ENCODE measurements around the gene RNF217. TPM values are rescaled to one million over a fixed set of nuclear protein-coding genes. Genes with fewer than 3 reads are reported as not detected.

RNF217 gene
- total and polyA plus RNA-seq, 2 of the 8 experiments (the other 6 are each of a cell fraction or from before 2014, with no cell fraction given), result 2.0 to 8.9 TPM

- TF ChIP-seq RAD21 (IDR thresholded peaks at IDR 0.05 in 1 of 2, conservative IDR thresholded peaks at IDR 0.05 in 1 of 2; ENCODE audit: low read depth in 2 of 2, low read length in 2 of 2) (no peak), SIRT6 (IDR thresholded peaks at IDR 0.05; ENCODE audit: low read length) (no peak), CHD1 (IDR thresholded peaks at IDR 0.05; ENCODE audit: low read depth, low read length) (no peak), KDM5A (IDR thresholded peaks at IDR 0.05; ENCODE audit: low read length) (no peak), SIN3A (conservative IDR thresholded peaks at IDR 0.05 in 1 of 2, IDR thresholded peaks at IDR 0.05 in 1 of 2; ENCODE audit: low read depth in 1 of 2, low read length in 2 of 2) (no peak), USF2 (IDR thresholded peaks at IDR 0.05; ENCODE audit: low read length) (no peak)
Measured at GRCh38 chr6:124994648-124995047, 32.4 kb downstream of the RNF217 start (continued).

Measured in H1 (cell line).